GM23338 (cell line): Measurements from ENCODE around the gene HMCN2. TPM values are rescaled to one million over a fixed set of nuclear protein-coding genes. Genes with fewer than 3 reads are reported as not detected.

Source experiments
- ATAC-seq: fragments of 200-7000 bp; cut with Tn5 transposase; 3 replicates; pipeline ENCODE4 v1.9.1; 2020
- DNase-seq: peaks from one replicate; pipeline ENCODE4 v3.0.0-alpha.2; 2015; ENCODE audit warnings: low spot score
- H2AFZ ChIP-seq: fragments of 200-600 bp; sonication (generic); 2 replicates; pipeline ENCODE4 v1.8.0; 2016; ENCODE audit warnings: antibody characterized with exemption, mild to moderate bottlenecking, moderate library complexity
- H3F3A ChIP-seq: fragments of 200-600 bp; sonication (generic); replicated peaks from 2 replicates; pipeline ENCODE4 v1.8.0; 2017; ENCODE audit warnings: antibody characterized with exemption, mixed run types, low read depth
- H3K27ac ChIP-seq: fragments of 200-600 bp; sonication (generic); 2 replicates; pipeline ENCODE4 v1.6.1; 2016; ENCODE audit warnings: low read depth
- H3K27me3 ChIP-seq: fragments of 200-600 bp; sonication (generic); 2 replicates; pipeline ENCODE4 v1.8.0; 2016; ENCODE audit warnings: mild to moderate bottlenecking, mixed run types, moderate library complexity; ENCODE audit not compliant: insufficient read depth
- H3K36me3 ChIP-seq: fragments of 200-600 bp; sonication (generic); 2 replicates; pipeline ENCODE4 v1.8.0; 2016; ENCODE audit warnings: mild to moderate bottlenecking; ENCODE audit not compliant: insufficient read depth
- H3K4me1 ChIP-seq: fragments of 200-600 bp; sonication (generic); 2 replicates; pipeline ENCODE4 v1.8.0; 2016; ENCODE audit warnings: mild to moderate bottlenecking, moderate library complexity; ENCODE audit not compliant: insufficient read depth
- H3K4me2 ChIP-seq: fragments of 200-600 bp; sonication (generic); 2 replicates; pipeline ENCODE4 v1.7.1; 2017; ENCODE audit warnings: mixed run types
- H3K4me3 ChIP-seq: fragments of 200-600 bp; sonication (generic); 2 replicates; pipeline ENCODE4 v1.6.1; 2016; ENCODE audit warnings: mixed run types
- H3K79me2 ChIP-seq: fragments of 200-600 bp; sonication (generic); replicated peaks from 2 replicates; pipeline ENCODE4 v1.8.0; 2017; ENCODE audit warnings: mild to moderate bottlenecking; ENCODE audit not compliant: insufficient read depth
- H3K9me2 ChIP-seq: fragments of 200-600 bp; sonication (generic); 2 replicates; pipeline ENCODE4 v1.8.0; 2017; ENCODE audit not compliant: insufficient read depth
- H4K20me1 ChIP-seq: fragments of 200-600 bp; sonication (generic); replicated peaks from 2 replicates; pipeline ENCODE4 v1.8.0; 2017; ENCODE audit warnings: mild to moderate bottlenecking; ENCODE audit not compliant: insufficient read depth
- H3K27ac Mint-ChIP-seq: 2 replicates; pipeline ENCODE4 v1.8.0; 2020; ENCODE audit warnings: inconsistent platforms, mild to moderate bottlenecking, moderate library complexity, mixed read lengths
- H3K27me3 Mint-ChIP-seq: 3 replicates; pipeline ENCODE4 v1.8.0; 2022; ENCODE audit warnings: low read depth, mild to moderate bottlenecking, moderate library complexity, mixed read lengths, inconsistent platforms; ENCODE audit not compliant: insufficient read depth, poor library complexity
- H3K36me3 Mint-ChIP-seq: 3 replicates; pipeline ENCODE4 v1.8.0; 2021; ENCODE audit warnings: low read depth, mild to moderate bottlenecking, inconsistent platforms, moderate library complexity, mixed read lengths
- H3K4me1 Mint-ChIP-seq: 3 replicates; pipeline ENCODE4 v1.8.0; 2020; ENCODE audit warnings: mild to moderate bottlenecking, inconsistent platforms, mixed read lengths
- H3K4me3 Mint-ChIP-seq: 3 replicates; pipeline ENCODE4 v1.8.0; 2021; ENCODE audit warnings: moderate library complexity, mild to moderate bottlenecking, inconsistent platforms, mixed read lengths
- H3K9me3 Mint-ChIP-seq: 3 replicates; pipeline ENCODE4 v1.8.0; 2020; ENCODE audit warnings: moderate library complexity, mild to moderate bottlenecking, inconsistent platforms, mixed read lengths
- CREB1 ChIP-seq: fragments of 250-450 bp; sonication (Bioruptor Pico); IDR thresholded peaks from 2 replicates; pipeline ENCODE4 v1.5.0; 2020; ENCODE audit warnings: low read depth, mild to moderate bottlenecking, moderate library complexity
- EZH2 ChIP-seq: fragments of 200-600 bp; sonication (generic); IDR thresholded peaks from one replicate; pipeline ENCODE4 v1.8.0; 2017; ENCODE audit warnings: antibody characterized with exemption, mild to moderate bottlenecking, low read depth; ENCODE audit not compliant: unreplicated experiment
- EZH2phosphoT487 ChIP-seq: fragments of 200-600 bp; sonication (generic); IDR thresholded peaks from one replicate; pipeline ENCODE4 v1.8.1; 2018; ENCODE audit warnings: antibody characterized with exemption; ENCODE audit not compliant: unreplicated experiment
- JUNB ChIP-seq: IDR thresholded peaks from one replicate; pipeline ENCODE4 v1.6.1; 2016; ENCODE audit warnings: antibody characterized with exemption; ENCODE audit not compliant: unreplicated experiment
- NANOG ChIP-seq: IDR thresholded peaks from 2 replicates; pipeline ENCODE4 v1.6.1; 2016; ENCODE audit warnings: antibody characterized with exemption, borderline replicate concordance
- POLR2AphosphoS5 ChIP-seq: IDR thresholded peaks from 2 replicates; pipeline ENCODE4 v1.6.1; 2016; ENCODE audit warnings: antibody characterized with exemption, low read depth
- STAT1 ChIP-seq: IDR thresholded peaks from one replicate; pipeline ENCODE4 v1.6.1; 2016; ENCODE audit warnings: antibody characterized with exemption; ENCODE audit not compliant: unreplicated experiment
- ZNF114 ChIP-seq: fragments of 250-450 bp; sonication (Bioruptor Pico); IDR thresholded peaks from 2 replicates; pipeline ENCODE4 v1.5.0; 2020; ENCODE audit warnings: mild to moderate bottlenecking, moderate library complexity
- ZNF331 ChIP-seq: fragments of 250-450 bp; sonication (Bioruptor Pico); IDR thresholded peaks from 2 replicates; pipeline ENCODE4 v1.5.0; 2020; ENCODE audit warnings: low read depth, mild to moderate bottlenecking, moderate library complexity
- polyA plus RNA-seq: library from polyadenylated mRNA; unstranded; fragments of >200 nt; fragmentation: Nextera tagmentation; extraction: Ambion mirVana; gene quantifications from 2 replicates; pipeline ENCODE4 v1.2.1, GENCODE V29; 2016
- total RNA-seq: library from RNA; depleted of rRNA; stranded (reverse); fragments of >200 nt; shearing (Covaris generic); gene quantifications from 2 replicates; pipeline ENCODE4 v1.2.3, GENCODE V29; 2014
- TF ChIP-seq, protein P1 (sequence below), 2 experiments: fragments of 200-600 bp in 1 of 2; sonication (generic) in 1 of 2; conservative IDR thresholded peaks; 2 replicates each; pipeline versions ENCODE4 v1.5.1 to v1.6.1; 2016 to 2017; ENCODE audit warnings: antibody characterized with exemption in 2 of 2, low read depth in 2 of 2, mild to moderate bottlenecking in 2 of 2, moderate library complexity in 1 of 2
- TF ChIP-seq, protein P2 (sequence below): IDR thresholded peaks from one replicate; pipeline ENCODE4 v1.6.1; 2018; ENCODE audit warnings: antibody characterized with exemption; ENCODE audit not compliant: unreplicated experiment
- TF ChIP-seq, protein P3 (sequence below): fragments of 250-450 bp; sonication (Bioruptor Pico); IDR thresholded peaks from 2 replicates; pipeline ENCODE4 v1.5.0; 2020; ENCODE audit warnings: mild to moderate bottlenecking, moderate library complexity
- TF ChIP-seq, protein P4 (sequence below): IDR thresholded peaks from 2 replicates; pipeline ENCODE4 v1.6.1; 2016; ENCODE audit warnings: antibody characterized with exemption

The HMCN2 gene
- total and polyA plus RNA-seq, 2 experiments from 2014 or later = 1.3 to 4.7 TPM

DNA sequence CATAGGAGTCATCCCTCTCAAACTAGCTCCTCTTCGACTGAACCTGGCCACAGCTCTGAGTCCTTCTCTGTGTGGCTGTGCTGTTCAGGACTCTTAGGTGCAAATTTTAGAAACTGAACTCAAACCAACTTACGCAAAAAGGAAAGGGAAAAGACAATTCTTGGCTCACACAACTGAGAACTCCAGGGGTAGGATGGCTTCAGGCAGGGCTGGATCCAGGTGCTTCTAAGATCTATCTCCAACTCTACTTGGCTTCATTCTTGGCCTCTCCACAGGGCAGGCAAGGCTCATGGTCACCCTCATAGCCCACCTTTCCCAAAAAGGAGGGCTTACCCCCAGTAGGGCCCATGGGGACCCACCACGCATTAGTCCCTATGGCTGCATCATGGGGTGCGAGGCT is 187.3 kb downstream of the HMCN2 start (continued):
- TF ChIP-seq, protein P1, sequence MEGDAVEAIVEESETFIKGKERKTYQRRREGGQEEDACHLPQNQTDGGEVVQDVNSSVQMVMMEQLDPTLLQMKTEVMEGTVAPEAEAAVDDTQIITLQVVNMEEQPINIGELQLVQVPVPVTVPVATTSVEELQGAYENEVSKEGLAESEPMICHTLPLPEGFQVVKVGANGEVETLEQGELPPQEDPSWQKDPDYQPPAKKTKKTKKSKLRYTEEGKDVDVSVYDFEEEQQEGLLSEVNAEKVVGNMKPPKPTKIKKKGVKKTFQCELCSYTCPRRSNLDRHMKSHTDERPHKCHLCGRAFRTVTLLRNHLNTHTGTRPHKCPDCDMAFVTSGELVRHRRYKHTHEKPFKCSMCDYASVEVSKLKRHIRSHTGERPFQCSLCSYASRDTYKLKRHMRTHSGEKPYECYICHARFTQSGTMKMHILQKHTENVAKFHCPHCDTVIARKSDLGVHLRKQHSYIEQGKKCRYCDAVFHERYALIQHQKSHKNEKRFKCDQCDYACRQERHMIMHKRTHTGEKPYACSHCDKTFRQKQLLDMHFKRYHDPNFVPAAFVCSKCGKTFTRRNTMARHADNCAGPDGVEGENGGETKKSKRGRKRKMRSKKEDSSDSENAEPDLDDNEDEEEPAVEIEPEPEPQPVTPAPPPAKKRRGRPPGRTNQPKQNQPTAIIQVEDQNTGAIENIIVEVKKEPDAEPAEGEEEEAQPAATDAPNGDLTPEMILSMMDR (conservative IDR thresholded peaks at IDR 0.05; ENCODE audit: low read depth in 2 of 2) = no peak
- no peak for TF ChIP-seq EZH2

DNA sequence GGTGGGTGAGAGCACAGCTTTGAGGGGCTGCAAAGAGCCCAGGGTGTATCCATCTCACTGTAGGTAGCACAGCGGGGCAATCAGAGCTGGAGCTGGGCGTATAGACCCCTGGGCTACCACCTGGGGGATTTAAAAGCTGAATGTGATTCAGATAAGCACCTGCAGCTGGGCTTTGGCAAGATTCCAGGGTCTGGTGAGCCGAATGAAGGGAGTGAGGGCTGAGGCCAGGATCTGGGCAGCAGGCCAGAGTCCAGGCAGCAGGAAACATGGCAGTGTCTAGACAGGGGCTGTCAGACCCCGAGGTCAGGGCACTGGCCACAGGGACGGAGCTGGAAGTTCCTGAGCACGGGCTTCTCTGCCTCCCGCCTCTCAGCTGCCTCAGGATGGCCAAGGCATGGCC is 187.9 kb downstream of the HMCN2 start:
- H3K4me3 Mint-ChIP-seq = no peak overlapping the region
- H3K27ac Mint-ChIP-seq = no peak overlapping the region
- ATAC-seq (no peak), DNase-seq (no peak)
- no peaks in the 10 kb centered on the region; the same call in 1 of the 2 replicates for H3K79me2 ChIP-seq
- H3K27me3 Mint-ChIP-seq = peaks cover 21% of the 10 kb centered on the region
- no peaks in the 10 kb centered on the region for H3K27me3 ChIP-seq
- no peaks in the 10 kb centered on the region for H3K9me3 Mint-ChIP-seq
- H4K20me1 ChIP-seq = no peaks in the 10 kb centered on the region; the same call in 1 of the 2 replicates
- H3K27ac ChIP-seq = no peak overlapping the region
- no peaks in the 10 kb centered on the region for H3K36me3 ChIP-seq
- no peaks in the 10 kb centered on the region for H3F3A ChIP-seq
- H3K4me2 ChIP-seq = no peak overlapping the region
- no peaks in the 10 kb centered on the region for H3K9me2 ChIP-seq
- no peak overlapping the region for H2AFZ ChIP-seq
- peaks cover 31% of the 10 kb centered on the region for H3K4me1 Mint-ChIP-seq
- H3K36me3 Mint-ChIP-seq = peaks cover 34% of the 10 kb centered on the region
- no peak overlapping the region for H3K4me3 ChIP-seq
- H3K4me1 ChIP-seq = peaks cover 16% of the 10 kb centered on the region
- TF ChIP-seq, protein P2, sequence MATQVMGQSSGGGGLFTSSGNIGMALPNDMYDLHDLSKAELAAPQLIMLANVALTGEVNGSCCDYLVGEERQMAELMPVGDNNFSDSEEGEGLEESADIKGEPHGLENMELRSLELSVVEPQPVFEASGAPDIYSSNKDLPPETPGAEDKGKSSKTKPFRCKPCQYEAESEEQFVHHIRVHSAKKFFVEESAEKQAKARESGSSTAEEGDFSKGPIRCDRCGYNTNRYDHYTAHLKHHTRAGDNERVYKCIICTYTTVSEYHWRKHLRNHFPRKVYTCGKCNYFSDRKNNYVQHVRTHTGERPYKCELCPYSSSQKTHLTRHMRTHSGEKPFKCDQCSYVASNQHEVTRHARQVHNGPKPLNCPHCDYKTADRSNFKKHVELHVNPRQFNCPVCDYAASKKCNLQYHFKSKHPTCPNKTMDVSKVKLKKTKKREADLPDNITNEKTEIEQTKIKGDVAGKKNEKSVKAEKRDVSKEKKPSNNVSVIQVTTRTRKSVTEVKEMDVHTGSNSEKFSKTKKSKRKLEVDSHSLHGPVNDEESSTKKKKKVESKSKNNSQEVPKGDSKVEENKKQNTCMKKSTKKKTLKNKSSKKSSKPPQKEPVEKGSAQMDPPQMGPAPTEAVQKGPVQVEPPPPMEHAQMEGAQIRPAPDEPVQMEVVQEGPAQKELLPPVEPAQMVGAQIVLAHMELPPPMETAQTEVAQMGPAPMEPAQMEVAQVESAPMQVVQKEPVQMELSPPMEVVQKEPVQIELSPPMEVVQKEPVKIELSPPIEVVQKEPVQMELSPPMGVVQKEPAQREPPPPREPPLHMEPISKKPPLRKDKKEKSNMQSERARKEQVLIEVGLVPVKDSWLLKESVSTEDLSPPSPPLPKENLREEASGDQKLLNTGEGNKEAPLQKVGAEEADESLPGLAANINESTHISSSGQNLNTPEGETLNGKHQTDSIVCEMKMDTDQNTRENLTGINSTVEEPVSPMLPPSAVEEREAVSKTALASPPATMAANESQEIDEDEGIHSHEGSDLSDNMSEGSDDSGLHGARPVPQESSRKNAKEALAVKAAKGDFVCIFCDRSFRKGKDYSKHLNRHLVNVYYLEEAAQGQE = no peak
- TF ChIP-seq NANOG (no peak), STAT1 (no peak), JUNB (no peak), EZH2 (no peak), CREB1 (CRISPR knock-in tag) (no peak), EZH2phosphoT487 (no peak), POLR2AphosphoS5 (no peak), ZNF331 (no peak), ZNF114 (no peak)
- TF ChIP-seq, protein P3, sequence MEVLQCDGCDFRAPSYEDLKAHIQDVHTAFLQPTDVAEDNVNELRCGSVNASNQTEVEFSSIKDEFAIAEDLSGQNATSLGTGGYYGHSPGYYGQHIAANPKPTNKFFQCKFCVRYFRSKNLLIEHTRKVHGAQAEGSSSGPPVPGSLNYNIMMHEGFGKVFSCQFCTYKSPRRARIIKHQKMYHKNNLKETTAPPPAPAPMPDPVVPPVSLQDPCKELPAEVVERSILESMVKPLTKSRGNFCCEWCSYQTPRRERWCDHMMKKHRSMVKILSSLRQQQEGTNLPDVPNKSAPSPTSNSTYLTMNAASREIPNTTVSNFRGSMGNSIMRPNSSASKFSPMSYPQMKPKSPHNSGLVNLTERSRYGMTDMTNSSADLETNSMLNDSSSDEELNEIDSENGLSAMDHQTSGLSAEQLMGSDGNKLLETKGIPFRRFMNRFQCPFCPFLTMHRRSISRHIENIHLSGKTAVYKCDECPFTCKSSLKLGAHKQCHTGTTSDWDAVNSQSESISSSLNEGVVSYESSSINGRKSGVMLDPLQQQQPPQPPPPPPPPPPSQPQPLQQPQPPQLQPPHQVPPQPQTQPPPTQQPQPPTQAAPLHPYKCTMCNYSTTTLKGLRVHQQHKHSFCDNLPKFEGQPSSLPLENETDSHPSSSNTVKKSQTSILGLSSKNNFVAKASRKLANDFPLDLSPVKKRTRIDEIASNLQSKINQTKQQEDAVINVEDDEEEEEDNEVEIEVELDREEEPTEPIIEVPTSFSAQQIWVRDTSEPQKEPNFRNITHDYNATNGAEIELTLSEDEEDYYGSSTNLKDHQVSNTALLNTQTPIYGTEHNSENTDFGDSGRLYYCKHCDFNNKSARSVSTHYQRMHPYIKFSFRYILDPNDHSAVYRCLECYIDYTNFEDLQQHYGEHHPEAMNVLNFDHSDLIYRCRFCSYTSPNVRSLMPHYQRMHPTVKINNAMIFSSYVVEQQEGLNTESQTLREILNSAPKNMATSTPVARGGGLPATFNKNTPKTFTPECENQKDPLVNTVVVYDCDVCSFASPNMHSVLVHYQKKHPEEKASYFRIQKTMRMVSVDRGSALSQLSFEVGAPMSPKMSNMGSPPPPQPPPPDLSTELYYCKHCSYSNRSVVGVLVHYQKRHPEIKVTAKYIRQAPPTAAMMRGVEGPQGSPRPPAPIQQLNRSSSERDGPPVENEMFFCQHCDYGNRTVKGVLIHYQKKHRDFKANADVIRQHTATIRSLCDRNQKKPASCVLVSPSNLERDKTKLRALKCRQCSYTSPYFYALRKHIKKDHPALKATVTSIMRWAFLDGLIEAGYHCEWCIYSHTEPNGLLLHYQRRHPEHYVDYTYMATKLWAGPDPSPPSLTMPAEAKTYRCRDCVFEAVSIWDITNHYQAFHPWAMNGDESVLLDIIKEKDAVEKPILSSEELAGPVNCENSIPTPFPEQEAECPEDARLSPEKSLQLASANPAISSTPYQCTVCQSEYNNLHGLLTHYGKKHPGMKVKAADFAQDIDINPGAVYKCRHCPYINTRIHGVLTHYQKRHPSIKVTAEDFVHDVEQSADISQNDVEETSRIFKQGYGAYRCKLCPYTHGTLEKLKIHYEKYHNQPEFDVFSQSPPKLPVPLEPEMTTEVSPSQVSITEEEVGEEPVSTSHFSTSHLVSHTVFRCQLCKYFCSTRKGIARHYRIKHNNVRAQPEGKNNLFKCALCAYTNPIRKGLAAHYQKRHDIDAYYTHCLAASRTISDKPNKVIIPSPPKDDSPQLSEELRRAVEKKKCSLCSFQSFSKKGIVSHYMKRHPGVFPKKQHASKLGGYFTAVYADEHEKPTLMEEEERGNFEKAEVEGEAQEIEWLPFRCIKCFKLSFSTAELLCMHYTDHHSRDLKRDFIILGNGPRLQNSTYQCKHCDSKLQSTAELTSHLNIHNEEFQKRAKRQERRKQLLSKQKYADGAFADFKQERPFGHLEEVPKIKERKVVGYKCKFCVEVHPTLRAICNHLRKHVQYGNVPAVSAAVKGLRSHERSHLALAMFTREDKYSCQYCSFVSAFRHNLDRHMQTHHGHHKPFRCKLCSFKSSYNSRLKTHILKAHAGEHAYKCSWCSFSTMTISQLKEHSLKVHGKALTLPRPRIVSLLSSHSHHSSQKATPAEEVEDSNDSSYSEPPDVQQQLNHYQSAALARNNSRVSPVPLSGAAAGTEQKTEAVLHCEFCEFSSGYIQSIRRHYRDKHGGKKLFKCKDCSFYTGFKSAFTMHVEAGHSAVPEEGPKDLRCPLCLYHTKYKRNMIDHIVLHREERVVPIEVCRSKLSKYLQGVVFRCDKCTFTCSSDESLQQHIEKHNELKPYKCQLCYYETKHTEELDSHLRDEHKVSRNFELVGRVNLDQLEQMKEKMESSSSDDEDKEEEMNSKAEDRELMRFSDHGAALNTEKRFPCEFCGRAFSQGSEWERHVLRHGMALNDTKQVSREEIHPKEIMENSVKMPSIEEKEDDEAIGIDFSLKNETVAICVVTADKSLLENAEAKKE (CRISPR knock-in tag) = no peak
- TF ChIP-seq, protein P4, sequence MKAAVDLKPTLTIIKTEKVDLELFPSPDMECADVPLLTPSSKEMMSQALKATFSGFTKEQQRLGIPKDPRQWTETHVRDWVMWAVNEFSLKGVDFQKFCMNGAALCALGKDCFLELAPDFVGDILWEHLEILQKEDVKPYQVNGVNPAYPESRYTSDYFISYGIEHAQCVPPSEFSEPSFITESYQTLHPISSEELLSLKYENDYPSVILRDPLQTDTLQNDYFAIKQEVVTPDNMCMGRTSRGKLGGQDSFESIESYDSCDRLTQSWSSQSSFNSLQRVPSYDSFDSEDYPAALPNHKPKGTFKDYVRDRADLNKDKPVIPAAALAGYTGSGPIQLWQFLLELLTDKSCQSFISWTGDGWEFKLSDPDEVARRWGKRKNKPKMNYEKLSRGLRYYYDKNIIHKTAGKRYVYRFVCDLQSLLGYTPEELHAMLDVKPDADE = no peak
